MCF 10A (cell line): ENCODE measurements around the gene GBE1. TPM values are rescaled to one million over a fixed set of nuclear protein-coding genes. Genes with fewer than 3 reads are reported as not detected.

Experiments
- BruUV-seq: library from RNA; stranded (reverse); fragments of 400-500 nt; replicated peaks from 2 replicates; lab custom pipeline; 2021; lab: Mats Ljungman, UMichigan
- CTCF ChIA-PET: fragments of 300-600 bp; sonication (Branson Sonifier 250); formaldehyde crosslinking; extraction: SDS; loops from one replicate; lab custom pipeline; 2021; ENCODE audit warnings: antibody characterized with exemption, inconsistent platforms; lab: Yijun Ruan, JAX
- POLR2A ChIA-PET: fragments of 300-600, 350-650 bp; sonication (Branson Sonifier 250); formaldehyde crosslinking; extraction: SDS; loops from one replicate; lab custom pipeline; 2020; ENCODE audit warnings: antibody characterized with exemption, inconsistent platforms; lab: Yijun Ruan, JAX
- DNase-seq: peaks from one replicate; pipeline ENCODE4 v3.0.0-alpha.2; 2018; ENCODE audit not compliant: unreplicated experiment
- H3K27ac Mint-ChIP-seq: one replicate; pipeline ENCODE4 v1.8.0; 2022; ENCODE audit warnings: mild to moderate bottlenecking, low read depth, mixed read lengths; ENCODE audit not compliant: unreplicated experiment
- H3K27me3 Mint-ChIP-seq: one replicate; pipeline ENCODE4 v1.8.0; 2022; ENCODE audit warnings: mixed read lengths; ENCODE audit not compliant: insufficient read depth, unreplicated experiment
- H3K36me3 Mint-ChIP-seq: one replicate; pipeline ENCODE4 v1.8.0; 2022; ENCODE audit warnings: mild to moderate bottlenecking, moderate library complexity, mixed read lengths; ENCODE audit not compliant: insufficient read depth, unreplicated experiment
- H3K4me1 Mint-ChIP-seq: one replicate; pipeline ENCODE4 v1.8.0; 2022; ENCODE audit warnings: mixed read lengths; ENCODE audit not compliant: insufficient read depth, unreplicated experiment
- H3K4me3 Mint-ChIP-seq: one replicate; pipeline ENCODE4 v1.8.0; 2022; ENCODE audit warnings: mild to moderate bottlenecking, moderate library complexity, mixed read lengths; ENCODE audit not compliant: unreplicated experiment
- H3K9me3 Mint-ChIP-seq: one replicate; pipeline ENCODE4 v1.8.0; 2022; ENCODE audit warnings: mixed read lengths; ENCODE audit not compliant: unreplicated experiment
- CTCF ChIP-seq: fragments of 200-600 bp; IDR thresholded peaks from one replicate; pipeline ENCODE4 v1.8.0; 2022; ENCODE audit warnings: antibody characterized with exemption, mild to moderate bottlenecking; ENCODE audit not compliant: unreplicated experiment
- intact Hi-C: fragments of 100-400 bp; cut with micrococcal nuclease; formaldehyde crosslinking; loops from 2 replicates; pipeline ENCODE4 v1.14.1; 2022
- total RNA-seq: library from RNA; stranded (reverse); gene quantifications from 2 replicates; pipeline ENCODE4 v1.2.3, GENCODE V29; 2022

Gene GBE1
- total RNA-seq, 1 experiment from 2014 or later, result 41.8 TPM

GRCh38 chr3:81463781-81464180 lies 297.7 kb downstream of the GBE1 start:
- no peak for DNase-seq
- CTCF ChIA-PET, result interaction anchor here (0.6 to 1.5 kb wide), 2 partner anchors 27 to 669 kb away, joined by 3 to 5 read pairs; no protein-coding TSS in a partner anchor
- H3K27ac Mint-ChIP-seq, result no peak overlapping the region

GRCh38 chr3:81462921-81463320 lies 298.5 kb downstream of the GBE1 start:
- Mint-ChIP-seq H3K4me1 (no peaks in the 10 kb centered on the region), H3K27ac (no peak overlapping the region), H3K27me3 (no peaks in the 10 kb centered on the region), H3K36me3 (no peaks in the 10 kb centered on the region), H3K4me3 (no peak overlapping the region), H3K9me3 (no peaks in the 10 kb centered on the region)
- TF ChIP-seq CTCF, result no peak
- ChIA-PET CTCF (interaction anchor here (0.9 to 1.5 kb wide), 2 partner anchors 28 to 43 kb away, joined by 5 read pairs; no protein-coding TSS in a partner anchor), POLR2A (interaction anchor here (0.6 kb wide), 1 partner anchor 1257 kb away, joined by 3 read pairs; no protein-coding TSS in a partner anchor)
- intact Hi-C loops, result no loop called here
- DNase-seq, result no peak
- no TSS peak for BruUV-seq

More at GRCh38 chr3:81463781-81464180, 297.7 kb downstream of the GBE1 start:
- Mint-ChIP-seq H3K9me3 (no peaks in the 10 kb centered on the region), H3K4me3 (no peak overlapping the region), H3K4me1 (no peaks in the 10 kb centered on the region), H3K27me3 (no peaks in the 10 kb centered on the region), H3K36me3 (no peaks in the 10 kb centered on the region)
- intact Hi-C loops, result no loop called here
- no peak for TF ChIP-seq CTCF
- BruUV-seq, result no TSS peak
- POLR2A ChIA-PET, result interaction anchor here (0.9 kb wide), 1 partner anchor 12 kb away, joined by 3 read pairs; no protein-coding TSS in a partner anchor

DNA sequence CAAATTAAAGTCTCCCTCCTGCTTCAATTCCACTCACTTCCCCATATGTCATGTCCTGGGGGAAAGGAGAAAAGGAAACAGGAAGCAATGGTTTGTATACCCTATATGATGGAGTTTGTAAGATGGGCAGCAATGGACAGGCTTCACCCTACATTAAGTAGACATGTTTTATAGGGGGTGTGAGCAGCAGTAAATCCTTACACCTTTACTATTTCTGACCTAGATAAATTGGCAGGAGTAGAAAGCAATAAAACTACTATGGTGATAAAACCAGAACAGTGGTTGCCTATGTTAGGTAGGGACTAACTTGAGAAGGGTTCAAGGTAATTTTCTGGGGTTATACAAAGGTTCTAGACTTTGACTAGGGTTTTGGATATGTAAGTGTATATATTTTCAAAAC lies 301.7 kb downstream of the GBE1 start:
- CTCF ChIA-PET, result no interaction called here
- intact Hi-C loops, result no loop called here
- Mint-ChIP-seq H3K4me1 (no peaks in the 10 kb centered on the region), H3K4me3 (no peak overlapping the region), H3K9me3 (no peaks in the 10 kb centered on the region), H3K27me3 (no peaks in the 10 kb centered on the region), H3K36me3 (no peaks in the 10 kb centered on the region), H3K27ac (no peak overlapping the region)
- no peak for DNase-seq
- POLR2A ChIA-PET, result no interaction called here
- BruUV-seq, result no TSS peak
- no peak for TF ChIP-seq CTCF

DNA sequence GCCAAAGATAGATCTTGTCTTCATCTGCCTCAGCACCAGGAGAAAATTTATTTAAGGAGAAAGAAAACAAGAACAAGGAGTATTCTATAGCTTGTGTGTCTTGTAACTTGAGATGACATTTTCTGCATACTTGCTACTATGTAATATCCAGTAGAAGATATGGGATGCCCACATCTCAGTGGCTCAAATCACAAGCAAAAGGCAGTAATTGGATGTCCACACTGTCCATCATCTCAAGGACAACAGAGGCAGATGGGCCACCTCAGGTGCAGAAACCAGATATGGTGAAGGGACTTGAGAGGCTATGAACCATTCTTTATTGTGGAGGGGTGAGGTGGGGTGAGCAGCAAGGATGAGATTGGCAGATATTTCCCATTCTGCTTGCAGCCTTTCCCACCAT lies 309.0 kb downstream of the GBE1 start:
- no peaks in the 10 kb centered on the region for H3K36me3 Mint-ChIP-seq
- no peaks in the 10 kb centered on the region for H3K4me1 Mint-ChIP-seq
- no TSS peak for BruUV-seq
- POLR2A ChIA-PET, result no interaction called here
- no peaks in the 10 kb centered on the region for H3K27me3 Mint-ChIP-seq
- CTCF ChIA-PET, result no interaction called here
- no peak for TF ChIP-seq CTCF
- no peaks in the 10 kb centered on the region for H3K9me3 Mint-ChIP-seq
- DNase-seq, result no peak
- no peak overlapping the region for H3K27ac Mint-ChIP-seq
- H3K4me3 Mint-ChIP-seq, result no peak overlapping the region
- intact Hi-C loops, result no loop called here
